Keratinocyte (primary cell): ENCODE data around the gene AMZ1.

ENCODE experiments used
- CTCF ChIP-seq, 3 experiments: IDR thresholded peaks in 1 of 3; conservative IDR thresholded peaks in 1 of 3; optimal IDR thresholded peaks in 1 of 3; 2 replicates in 2 of 3; 3 replicates in 1 of 3; pipeline versions ENCODE3 to v1.5.1; 2011; ENCODE audit warnings: low read length in 3 of 3, mild to moderate bottlenecking in 3 of 3, moderate library complexity in 2 of 3, control low read depth in 1 of 3, inconsistent platforms in 1 of 3; ENCODE audit not compliant: insufficient read depth in 2 of 3; ENCODE audit errors: extremely low read depth in 1 of 3
- EZH2 ChIP-seq: IDR thresholded peaks from one replicate; pipeline ENCODE4 v1.6.1; 2012; ENCODE audit warnings: inconsistent platforms, mild to moderate bottlenecking, low read length, moderate library complexity

- no peak for TF ChIP-seq CTCF (optimal IDR thresholded peaks at IDR 0.05 in 1 of 3, IDR thresholded peaks at IDR 0.05 in 1 of 3, conservative IDR thresholded peaks at IDR 0.05 in 1 of 3; ENCODE audit: extremely low read depth in 1 of 3, insufficient read depth in 2 of 3, low read length in 3 of 3)
- TF ChIP-seq EZH2, result no peak
Observed at GRCh38 chr7:2716488-2716887, 28.5 kb downstream of the AMZ1 start.
